Thymus (tissue), 11 donors: ENCODE data around the gene TNFRSF9. TPM values are rescaled to one million over a fixed set of nuclear protein-coding genes. Genes with fewer than 3 reads are reported as not detected.

ENCODE experiments used
- DNase-seq, 9 donors: peaks; one replicate each; pipeline ENCODE4 v3.0.0-alpha.2; 2013; ENCODE audit warnings: low spot score in 9 of 9, low read depth in 6 of 9, missing footprints in 1 of 9
- H3K27ac ChIP-seq, 2 donors: one replicate each; pipeline ENCODE4 v1.5.1; 2013; ENCODE audit warnings: control low read depth in 1 of 2, low read depth in 1 of 2, low read length in 1 of 2, mild to moderate bottlenecking in 1 of 2, moderate library complexity in 1 of 2
- H3K27me3 ChIP-seq, 2 donors: one replicate each; pipeline ENCODE4 v1.5.1; 2013; ENCODE audit warnings: low read length in 1 of 2; ENCODE audit not compliant: control insufficient read depth in 2 of 2, insufficient read depth in 1 of 2
- H3K36me3 ChIP-seq, 2 donors: one replicate each; pipeline ENCODE4 v1.5.1; 2013; ENCODE audit warnings: low read length in 1 of 2, mild to moderate bottlenecking in 1 of 2, moderate library complexity in 1 of 2; ENCODE audit not compliant: control insufficient read depth in 2 of 2, insufficient read depth in 2 of 2
- H3K4me1 ChIP-seq, 2 donors: one replicate each; pipeline ENCODE4 v1.5.1; 2013; ENCODE audit warnings: low read length in 2 of 2; ENCODE audit not compliant: control insufficient read depth in 2 of 2, insufficient read depth in 2 of 2
- H3K4me3 ChIP-seq, 2 donors: one replicate each; pipeline ENCODE4 v1.5.1; 2013; ENCODE audit warnings: low read length in 2 of 2, control low read depth in 1 of 2, mild to moderate bottlenecking in 1 of 2
- H3K9me3 ChIP-seq, 2 donors: one replicate each; pipeline ENCODE4 v1.5.1; 2013; ENCODE audit warnings: low read length in 1 of 2, mild to moderate bottlenecking in 1 of 2; ENCODE audit not compliant: control insufficient read depth in 2 of 2, insufficient read depth in 1 of 2
- WGBS: extraction: QIAGEN DNeasy Blood & Tissue Kit; methylation state at CpG from one replicate; pipeline ENCODE4 v1.1.7; 2013; 5-methylcytosine and 5-hydroxymethylcytosine counted together
- polyA plus RNA-seq: library from polyadenylated mRNA; stranded (reverse); fragments of 200-250 nt; gene quantifications from one replicate; pipeline ENCODE4 v1.2.3, GENCODE V29; 2013
- total RNA-seq: library from RNA; stranded (reverse); fragments of 120-200 nt; gene quantifications from one replicate; pipeline ENCODE4 v1.2.4, GENCODE V29; 2013
- donor health status: healthy.

The TNFRSF9 gene
- total and polyA plus RNA-seq, 2 donors = 9.0 to 12.0 TPM

DNA sequence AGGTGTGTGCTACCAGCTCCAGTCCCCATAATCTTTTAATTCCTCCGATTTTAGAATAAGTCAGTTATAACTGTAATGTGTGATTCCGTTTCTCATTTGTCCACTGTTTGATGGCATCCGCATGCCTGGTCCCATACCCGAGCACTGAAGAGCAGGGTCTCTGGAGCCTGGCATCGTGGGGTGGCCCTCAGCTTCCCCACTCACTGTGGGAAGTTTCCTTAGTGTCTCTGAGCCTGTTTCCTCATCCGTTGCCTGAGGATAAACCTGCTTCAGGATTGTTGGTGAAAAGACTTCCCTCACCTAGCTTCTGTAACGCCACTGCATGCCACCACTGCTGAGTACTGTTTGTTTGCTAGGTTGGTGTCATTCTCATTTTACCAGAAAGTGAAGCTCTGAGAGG, 40.3 kb upstream of the TNFRSF9 start:
- Histone ChIP-seq H3K36me3 (peaks cover 63 to 66% of the 10 kb centered on the region in 2 donors), H3K4me1 (peaks cover 0 to 3% of the 10 kb centered on the region in 2 donors), H3K27ac (no peak overlapping the region), H3K27me3 (no peaks in the 10 kb centered on the region), H3K4me3 (no peak overlapping the region), H3K9me3 (no peaks in the 10 kb centered on the region)
- no peak for DNase-seq
- 98% methylated on average over 7 of the region's 7 CpGs for WGBS

DNA sequence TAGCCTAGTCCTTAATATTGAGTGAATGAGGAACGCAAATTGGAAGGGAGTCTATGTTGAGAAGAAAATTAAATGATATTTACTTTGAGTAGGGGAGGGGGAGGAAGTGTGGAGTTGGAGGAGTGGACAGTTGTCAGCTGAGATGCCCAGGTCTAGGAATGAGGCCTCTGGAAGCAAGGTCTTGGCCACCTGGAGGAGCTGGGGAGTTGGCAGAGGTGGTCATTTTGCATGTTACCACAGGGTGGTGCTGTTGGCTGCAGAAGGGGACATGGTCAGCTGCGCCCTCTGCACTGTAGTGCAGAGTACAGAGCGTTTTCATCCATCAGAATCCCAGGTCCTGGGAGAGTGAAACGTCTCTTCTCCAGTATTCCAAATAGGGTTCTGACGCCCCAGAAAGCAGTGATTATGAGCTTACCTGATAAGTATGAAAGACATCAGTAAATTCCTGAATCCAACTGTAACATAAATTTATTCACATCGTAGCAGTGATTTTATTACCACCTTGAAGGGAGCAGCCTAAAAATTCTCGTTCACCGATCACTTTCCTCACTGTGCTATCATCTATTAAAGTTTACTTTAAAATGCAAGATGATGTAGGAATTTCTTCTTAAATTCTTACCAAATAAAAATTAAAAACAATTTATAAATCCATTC, 34.7 kb upstream of the TNFRSF9 start:
- no peak for DNase-seq
- Histone ChIP-seq H3K27me3 (no peaks in the 10 kb centered on the region), H3K4me1 (no peaks in the 10 kb centered on the region), H3K36me3 (peaks cover 51 to 53% of the 10 kb centered on the region in 2 donors), H3K27ac (no peak overlapping the region), H3K4me3 (no peak overlapping the region), H3K9me3 (no peaks in the 10 kb centered on the region)
- 96% methylated on average over 8 of the region's 8 CpGs for WGBS

DNA sequence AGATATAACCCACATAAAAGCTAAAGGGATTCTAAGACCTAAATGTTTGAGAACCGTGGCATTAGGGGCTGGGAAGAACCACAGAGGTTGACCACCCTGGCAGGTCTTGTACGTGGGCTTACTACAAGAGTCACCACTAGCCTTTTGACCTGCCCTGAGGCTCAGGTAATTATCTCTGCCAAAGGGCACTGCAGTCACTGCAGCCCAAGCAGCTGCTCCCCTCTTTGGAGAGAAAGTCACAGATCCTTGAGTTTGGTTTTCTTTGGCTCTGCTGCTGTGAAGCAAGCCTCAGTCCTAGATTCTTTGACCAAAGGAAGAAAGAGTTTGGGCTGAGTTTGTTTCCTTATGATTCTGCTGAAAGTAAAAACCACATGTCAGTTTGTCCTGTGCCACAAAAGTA, 32.4 kb upstream of the TNFRSF9 start:
- Histone ChIP-seq H3K9me3 (no peaks in the 10 kb centered on the region), H3K36me3 (peaks cover 44 to 50% of the 10 kb centered on the region in 2 donors), H3K4me1 (no peaks in the 10 kb centered on the region), H3K4me3 (no peak overlapping the region), H3K27ac (no peak overlapping the region), H3K27me3 (no peaks in the 10 kb centered on the region)
- 100% methylated on average over 2 of the region's 2 CpGs for WGBS
- no peak for DNase-seq

DNA sequence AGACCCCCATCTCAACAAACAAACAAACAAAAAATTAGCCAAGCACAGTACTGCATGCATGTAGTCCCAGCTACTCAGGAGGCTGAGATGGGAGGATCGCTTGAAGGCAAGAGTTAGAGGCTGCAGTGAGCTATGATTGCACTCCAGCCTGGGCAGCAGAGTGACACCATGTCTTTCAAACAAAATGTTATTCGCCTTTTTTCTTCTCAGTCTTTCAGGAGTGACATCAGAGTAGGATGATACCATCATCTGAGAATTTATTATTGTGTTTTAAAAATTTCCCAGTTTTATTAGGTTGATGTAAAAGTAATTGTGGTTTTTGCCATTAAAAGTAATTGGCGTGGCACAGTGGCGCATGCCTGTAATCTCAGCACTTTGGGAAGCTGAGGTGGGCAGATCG, 31.6 kb upstream of the TNFRSF9 start:
- Histone ChIP-seq H3K27ac (no peak overlapping the region), H3K9me3 (no peaks in the 10 kb centered on the region), H3K4me1 (no peaks in the 10 kb centered on the region), H3K36me3 (peaks cover 47 to 52% of the 10 kb centered on the region in 2 donors), H3K4me3 (no peak overlapping the region), H3K27me3 (no peaks in the 10 kb centered on the region)
- 97% methylated on average over 5 of the region's 5 CpGs for WGBS
- DNase-seq = no peak

DNA sequence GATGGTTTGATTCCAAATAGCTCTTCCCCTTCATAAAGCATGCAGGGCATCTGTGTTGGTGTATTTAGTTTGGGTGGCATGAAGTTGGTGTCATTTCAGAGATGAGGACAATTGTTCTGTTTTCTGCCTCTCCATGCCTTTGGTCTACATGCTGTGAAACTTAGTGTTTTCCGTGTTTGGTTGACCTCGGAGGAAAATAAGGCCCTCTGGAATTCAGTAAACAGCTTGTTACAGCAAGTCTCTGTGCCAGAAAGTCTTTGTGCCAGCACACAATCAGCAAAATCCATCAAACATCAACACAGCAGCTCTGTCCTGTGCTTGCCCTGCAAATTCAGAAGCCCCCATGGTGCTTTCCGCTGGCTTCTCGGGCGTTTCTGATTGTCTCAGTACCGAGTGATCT, 30.4 kb upstream of the TNFRSF9 start:
- Histone ChIP-seq H3K36me3 (peaks cover 54 to 61% of the 10 kb centered on the region in 2 donors), H3K27ac (no peak overlapping the region), H3K9me3 (no peaks in the 10 kb centered on the region), H3K27me3 (no peaks in the 10 kb centered on the region), H3K4me3 (no peak overlapping the region), H3K4me1 (no peaks in the 10 kb centered on the region)
- 98% methylated on average over 6 of the region's 6 CpGs for WGBS
- DNase-seq = no peak

DNA sequence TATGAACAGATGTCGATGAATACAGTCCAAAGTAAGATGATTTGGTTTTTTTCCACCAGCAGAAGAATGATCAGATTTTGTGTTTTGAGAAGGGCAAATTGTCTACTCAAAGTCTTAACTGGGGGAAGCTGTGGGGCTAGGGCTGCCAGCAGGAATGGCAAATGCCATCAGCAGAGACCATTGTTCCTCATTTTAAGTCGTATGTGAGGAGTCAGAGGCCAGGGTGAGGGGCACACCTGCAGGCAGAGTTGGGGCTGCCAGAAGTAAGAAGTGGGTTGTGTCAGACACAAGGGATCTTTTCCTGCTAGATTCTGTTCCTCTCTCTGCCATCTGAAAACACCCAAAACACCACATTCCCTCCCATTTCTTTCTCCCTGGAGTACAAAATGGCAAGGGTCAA, 29.6 kb upstream of the TNFRSF9 start:
- H3K27ac ChIP-seq = no peak overlapping the region
- H3K36me3 ChIP-seq = peaks cover 59 to 63% of the 10 kb centered on the region in 2 donors
- H3K9me3 ChIP-seq = no peaks in the 10 kb centered on the region
- 50% methylated on average over 2 of the region's 2 CpGs for WGBS
- H3K4me3 ChIP-seq = no peak overlapping the region
- H3K4me1 ChIP-seq = no peaks in the 10 kb centered on the region
- H3K27me3 ChIP-seq = no peaks in the 10 kb centered on the region
- DNase-seq = no peak

DNA sequence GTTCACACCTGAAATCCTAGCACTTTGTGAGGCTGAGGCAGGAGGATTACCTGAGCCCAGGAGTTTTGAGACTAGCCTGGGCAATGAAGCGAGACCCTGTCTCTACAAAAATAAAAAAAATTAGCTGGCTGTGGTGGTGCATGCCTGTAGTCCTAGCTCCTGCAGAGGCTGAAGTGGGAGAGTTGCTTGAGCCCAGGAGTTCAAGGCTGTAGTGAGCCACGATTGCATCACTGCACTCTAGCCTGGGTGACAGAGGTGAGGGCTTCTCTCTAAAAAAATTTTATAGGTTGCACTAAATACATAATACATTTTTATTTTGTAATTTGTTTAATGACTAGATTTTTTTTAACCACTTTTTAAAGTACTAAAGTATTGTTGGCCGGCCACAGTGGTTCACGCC, 27.0 kb upstream of the TNFRSF9 start:
- no peaks in the 10 kb centered on the region for H3K27me3 ChIP-seq
- no peaks in the 10 kb centered on the region for H3K9me3 ChIP-seq
- H3K27ac ChIP-seq = no peak overlapping the region
- peaks cover 68 to 78% of the 10 kb centered on the region in 2 donors for H3K36me3 ChIP-seq
- H3K4me1 ChIP-seq = peaks cover 0 to 3% of the 10 kb centered on the region in 2 donors
- no peak overlapping the region for H3K4me3 ChIP-seq
- WGBS = 98% methylated on average over 4 of the region's 4 CpGs
- DNase-seq = no peak

DNA sequence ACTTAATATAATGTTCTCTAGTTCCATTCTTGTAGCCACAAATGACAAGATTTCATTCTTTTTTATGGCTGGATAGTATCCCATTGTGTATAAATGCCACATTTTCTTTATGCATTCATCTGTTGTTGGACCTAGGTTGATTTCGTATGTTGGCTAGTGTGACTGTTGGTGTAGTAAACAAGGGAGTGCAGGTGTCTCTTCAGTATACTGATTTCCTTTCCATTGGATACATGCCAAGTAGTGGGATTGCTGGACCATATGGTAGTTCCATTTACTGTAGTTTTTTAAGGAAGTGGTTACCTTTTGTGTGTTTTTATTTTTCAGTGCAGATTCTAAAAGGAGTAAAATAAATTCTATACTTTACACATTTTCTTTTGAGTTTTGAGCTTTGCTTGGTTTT, 26.6 kb upstream of the TNFRSF9 start:
- no peak for DNase-seq
- Histone ChIP-seq H3K9me3 (no peaks in the 10 kb centered on the region), H3K4me3 (no peak overlapping the region), H3K36me3 (peaks cover 63 to 75% of the 10 kb centered on the region in 2 donors), H3K4me1 (peaks cover 0 to 3% of the 10 kb centered on the region in 2 donors), H3K27me3 (no peaks in the 10 kb centered on the region), H3K27ac (no peak overlapping the region)
- 40% methylated on average over 1 of the region's 1 CpG for WGBS

DNA sequence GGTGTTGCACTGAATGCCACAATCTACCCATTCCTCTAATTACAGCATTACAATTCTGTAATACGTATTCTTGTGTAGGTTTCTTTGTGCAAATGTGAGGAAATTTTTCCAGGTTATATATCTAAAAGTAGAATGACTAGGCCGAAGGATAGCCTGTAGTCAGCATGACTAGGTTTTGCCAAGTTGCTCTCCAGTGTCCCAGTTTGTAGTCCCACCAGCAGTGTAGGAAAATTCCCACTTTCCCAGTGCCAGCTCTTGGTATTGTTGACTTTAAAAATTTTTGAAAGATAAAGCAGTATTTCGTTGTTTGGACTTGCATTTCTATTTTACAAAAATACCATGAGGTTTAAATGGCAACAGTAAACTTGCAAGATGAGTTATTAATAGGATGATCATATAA, 23.8 kb upstream of the TNFRSF9 start:
- H3K36me3 ChIP-seq = peaks cover 42 to 51% of the 10 kb centered on the region in 2 donors
- WGBS = 99% methylated on average over 3 of the region's 3 CpGs
- no peaks in the 10 kb centered on the region for H3K9me3 ChIP-seq
- no peak for DNase-seq
- H3K4me1 ChIP-seq = peaks cover 5 to 10% of the 10 kb centered on the region in 2 donors
- no peaks in the 10 kb centered on the region for H3K27me3 ChIP-seq
- H3K4me3 ChIP-seq = no peak overlapping the region
- H3K27ac ChIP-seq = no peak overlapping the region
